ENCODE results near the gene IL34. TPM values are rescaled to one million over a fixed set of nuclear protein-coding genes. Genes with fewer than 3 reads are reported as not detected.
A peak's percentile ranks its signal among the peaks of the same experiment; 100 is the strongest.

Gene IL34
- total and polyA plus RNA-seq, 2 of the 8 experiments (the other 6 are each of a cell fraction or from before 2014, with no cell fraction given), result 4.6 to 5.6 TPM

- no peak overlapping the region for H3K18ac ChIP-seq (ENCODE audit: extremely low read depth, low read length)
- H3K4ac ChIP-seq (replicated peaks; ENCODE audit: insufficient read length, low read depth, low read length), result no peak overlapping the region
- H2BK5ac ChIP-seq (ENCODE audit: low read depth, low read length), result no peak overlapping the region
- FAIRE-seq (peak; percentile 98), DNase-seq (ENCODE audit: low read depth in 1 of 2, low spot score in 2 of 2) (peak; percentile 44 to 96)
- no peaks in the 10 kb centered on the region for H3K36me3 ChIP-seq (ENCODE audit: control insufficient read depth in 2 of 4, insufficient read depth in 4 of 4, low read length in 3 of 4)
- no peak overlapping the region for H4K91ac ChIP-seq (replicated peaks; ENCODE audit: insufficient read length, low read length)
- peaks cover 0 to 3% (median 0%) of the 10 kb centered on the region in 4 experiments; a peak in 3 of 7 replicates for H3K4me1 ChIP-seq (replicated peaks in 1 of 4; ENCODE audit: control insufficient read depth in 3 of 4, insufficient read depth in 4 of 4, low read length in 3 of 4)
- H3K27ac ChIP-seq (ENCODE audit: low read depth, low read length), result no peak overlapping the region
- no peak overlapping the region for H3K56ac ChIP-seq (replicated peaks; ENCODE audit: insufficient read length, low read depth, low read length)
- H2BK20ac ChIP-seq (ENCODE audit: low read length), result no peak overlapping the region
- H3K23me2 ChIP-seq (ENCODE audit: low read depth, low read length), result no peaks in the 10 kb centered on the region
- no peak overlapping the region for H4K5ac ChIP-seq (ENCODE audit: insufficient read length, low read depth, low read length)
- H2AFZ ChIP-seq (ENCODE audit: low read length), result peak overlapping the region; percentile 28; the same call in 1 of the 2 replicates
- no peaks in the 10 kb centered on the region for H3K79me1 ChIP-seq (ENCODE audit: low read depth, low read length)
- no peak overlapping the region for H4K8ac ChIP-seq (ENCODE audit: extremely low read depth, insufficient read depth, low read length)
- POLR2A ChIA-PET (ENCODE audit: partially characterized antibody), result interaction anchor here (0.7 to 6.6 kb wide), 10 partner anchors 11 to 274 kb away, joined by 3 to 59 read pairs (median 4); no protein-coding TSS in a partner anchor
- no peak overlapping the region for H2BK15ac ChIP-seq (ENCODE audit: low read length)
- no peaks in the 10 kb centered on the region for H3K9me3 ChIP-seq (ENCODE audit: insufficient read depth in 2 of 2, low read depth in 1 of 2, low read length in 1 of 2)
- no peak overlapping the region for H3K4me3 ChIP-seq (ENCODE audit: extremely low read depth in 1 of 4, insufficient read depth in 2 of 4, low read depth in 3 of 4, low read length in 4 of 4)
- H3K14ac ChIP-seq (ENCODE audit: insufficient read length), result no peak overlapping the region
- H3K23ac ChIP-seq (ENCODE audit: insufficient read length), result no peak overlapping the region
- no peak overlapping the region for H3K4me2 ChIP-seq (ENCODE audit: insufficient read depth in 1 of 2, low read depth in 2 of 2, low read length in 2 of 2)
- no peaks in the 10 kb centered on the region for H3K79me2 ChIP-seq (ENCODE audit: control insufficient read depth in 1 of 2, insufficient read depth in 2 of 2, low read length in 2 of 2)
- peak overlapping the region; percentile 87; the same call in 1 of the 2 replicates for H2AK5ac ChIP-seq (ENCODE audit: low read depth, low read length)
- CTCF ChIA-PET (ENCODE audit: partially characterized antibody), result interaction anchor here (0.6 to 6.1 kb wide), 55 partner anchors 8 to 703 kb away, joined by 3 to 65 read pairs (median 5); partner anchors contain the start of genes COG4 and DDX19A
- H3K27me3 ChIP-seq (replicated peaks in 1 of 4; ENCODE audit: control insufficient read depth in 3 of 4, extremely low read depth in 1 of 4, insufficient read depth in 3 of 4, low read length in 3 of 4), result no peaks in the 10 kb centered on the region; a peak in 2 of 7 replicates
- H4K20me1 ChIP-seq (replicated peaks in 1 of 2; ENCODE audit: control insufficient read depth in 1 of 2, insufficient read depth in 2 of 2, low read length in 2 of 2), result peaks cover 0 to 2% of the 10 kb centered on the region in 2 experiments
- no peak overlapping the region for H2BK120ac ChIP-seq (replicated peaks; ENCODE audit: low read depth, low read length)
- H3K9ac ChIP-seq (replicated peaks in 1 of 4; ENCODE audit: extremely low read depth in 1 of 4, low read depth in 3 of 4, low read length in 3 of 4), result no peak overlapping the region
- WGBS, 2 experiments (ENCODE audit: extremely low coverage in 1 of 2, insufficient coverage in 1 of 2, insufficient read length in 1 of 2, insufficient replicate concordance in 2 of 2, low coverage in 1 of 2, low lambda C conversion rate in 2 of 2, missing lambda C conversion rate in 1 of 2), result 74% methylated on average over 35 of the region's 35 CpGs; no CpG with 5 or more reads in 1 of the 2 experiments
- 0 out of 2 replicates have a peak overlapping the region, but pooled peaks have one; percentile 35 for H2BK12ac ChIP-seq (ENCODE audit: low read depth, low read length)
- TF ChIP-seq GABPA (IDR thresholded peaks at IDR 0.05; ENCODE audit: borderline replicate concordance, insufficient read depth, low read length), result no peak
- no peak for TF ChIP-seq SP4 (IDR thresholded peaks at IDR 0.05; ENCODE audit: low read length)
- no peak for TF ChIP-seq CBX5 (IDR thresholded peaks at IDR 0.05; ENCODE audit: low read depth, low read length)
- TF ChIP-seq ATF2 (IDR thresholded peaks at IDR 0.05; ENCODE audit: low read length), result no peak
- TF ChIP-seq TAF7 (optimal IDR thresholded peaks at IDR 0.05; ENCODE audit: borderline replicate concordance, low read depth, low read length), result no peak
- no peak for TF ChIP-seq TCF12 (IDR thresholded peaks at IDR 0.05; ENCODE audit: low read depth, low read length)
- TF ChIP-seq BACH1 (IDR thresholded peaks at IDR 0.05; ENCODE audit: low read length), result no peak
- TF ChIP-seq ASH2L (IDR thresholded peaks at IDR 0.05; ENCODE audit: low read length), result no peak
- TF ChIP-seq RAD21 (IDR thresholded peaks at IDR 0.05 in 1 of 2, conservative IDR thresholded peaks at IDR 0.05 in 1 of 2; ENCODE audit: low read depth in 2 of 2, low read length in 2 of 2), result peak; percentile 97
These were observed 7.7 kb downstream of the IL34 start for GRCh38 chr16:70653809-70654771.

Data from H1 (cell line).